HG03039 (cell line): Measurements from ENCODE around the gene HOXB3.

ENCODE experiments used
- ATAC-seq: cut with Tn5 transposase; IDR thresholded peaks from one replicate; pipeline ENCODE4 v1.9.1; 2021; ENCODE audit warnings: mild to moderate bottlenecking, moderate library complexity; ENCODE audit not compliant: unreplicated experiment

Gene HOXB3

DNA sequence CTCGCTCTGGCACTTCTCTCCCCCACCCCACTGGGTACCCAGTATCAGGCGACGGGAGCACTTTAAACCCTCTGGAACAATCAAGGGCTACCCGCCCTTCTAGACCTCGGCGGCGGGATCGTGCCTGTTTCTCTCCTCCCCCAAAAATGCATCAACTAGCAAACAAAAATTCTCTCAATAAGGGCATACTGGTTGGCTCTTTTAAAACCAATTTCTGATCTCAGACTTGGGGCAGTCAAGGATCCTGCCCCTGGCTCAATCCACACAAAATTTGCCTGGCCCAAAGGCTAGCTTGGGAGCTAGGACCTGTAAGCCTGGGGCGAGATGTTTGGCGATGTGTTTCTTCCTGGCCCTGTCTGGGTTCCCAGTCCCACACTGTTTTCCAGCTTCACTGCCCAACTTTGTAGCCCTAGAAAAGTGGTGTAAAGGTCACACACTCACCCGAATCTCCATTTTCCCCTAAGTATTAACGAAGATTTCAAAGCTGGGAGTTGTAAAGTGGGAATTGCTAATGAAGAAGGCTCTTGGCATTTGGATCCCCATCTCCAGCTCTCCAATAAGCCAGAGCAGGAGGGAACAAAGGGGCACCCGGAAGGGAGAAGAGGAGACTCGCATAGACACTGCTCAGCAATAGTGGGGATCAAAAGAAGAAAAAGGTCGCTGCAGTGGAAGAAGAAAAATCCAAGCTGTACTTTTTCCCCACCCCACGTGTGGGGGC lies 30.8 kb downstream of the HOXB3 start:
- ATAC-seq: no peak

GRCh38 chr17:48558831-48559121 lies 31.3 kb downstream of the HOXB3 start:
- ATAC-seq: no peak

- ATAC-seq: no peak
Measured at GRCh38 chr17:48558057-48558830, 31.8 kb downstream of the HOXB3 start.

DNA sequence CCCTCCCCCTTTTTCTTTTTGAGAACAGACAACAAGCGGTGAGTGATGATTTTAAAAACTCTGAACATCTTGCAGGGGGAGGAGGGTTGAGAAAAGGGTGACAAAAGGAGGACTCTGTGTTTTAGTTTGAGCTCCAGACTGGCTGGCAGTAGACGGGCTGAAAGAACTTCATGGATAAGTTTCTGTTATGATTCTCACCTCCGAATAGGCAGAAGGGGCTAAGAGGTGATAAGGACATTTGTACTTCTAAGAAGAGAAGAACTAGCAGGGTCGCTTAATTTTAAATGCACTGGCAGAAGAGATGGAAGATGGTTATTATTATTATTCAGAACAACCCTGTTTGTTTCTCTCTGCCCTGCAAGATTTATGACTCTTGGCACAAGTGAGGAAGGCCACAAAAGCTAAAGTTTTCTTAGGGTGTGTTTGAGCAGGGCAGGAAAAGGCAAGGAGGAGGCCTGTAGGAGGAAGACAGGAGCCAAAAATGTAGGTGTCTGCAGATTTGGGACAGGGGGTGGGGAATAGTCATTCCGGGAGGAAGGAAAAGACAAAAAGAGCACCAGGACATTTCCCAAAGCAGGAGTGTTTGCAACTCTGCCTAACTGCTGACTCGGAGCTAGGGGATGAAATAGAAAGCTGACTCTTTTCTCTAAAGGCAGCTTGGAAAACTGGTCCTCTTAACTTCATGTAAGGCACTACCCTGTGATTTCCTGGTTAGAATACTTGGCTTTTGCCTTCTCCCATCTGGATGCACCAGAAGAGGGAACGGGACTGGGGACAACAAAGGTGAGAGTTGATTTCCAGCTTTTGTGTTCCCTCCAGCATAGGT lies 33.3 kb downstream of the HOXB3 start:
- no peak for ATAC-seq

DNA sequence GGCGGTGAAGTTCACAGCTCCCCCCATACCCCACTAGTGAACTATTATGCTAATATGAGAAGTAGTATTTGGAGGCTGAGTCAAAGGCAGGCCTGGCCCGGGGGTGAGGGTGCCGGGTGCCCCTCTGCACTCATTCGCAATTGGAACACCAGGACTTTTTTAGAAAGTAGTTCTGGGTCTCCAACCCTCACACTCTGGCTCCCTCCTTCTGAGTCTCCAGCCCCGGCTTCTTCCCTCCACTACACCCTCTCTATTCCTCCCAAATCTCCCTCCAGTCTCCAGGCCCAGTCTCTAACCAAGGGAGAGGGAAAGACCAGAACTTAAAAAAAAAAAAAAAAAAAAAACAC lies 33.8 kb downstream of the HOXB3 start:
- ATAC-seq: no peak

DNA sequence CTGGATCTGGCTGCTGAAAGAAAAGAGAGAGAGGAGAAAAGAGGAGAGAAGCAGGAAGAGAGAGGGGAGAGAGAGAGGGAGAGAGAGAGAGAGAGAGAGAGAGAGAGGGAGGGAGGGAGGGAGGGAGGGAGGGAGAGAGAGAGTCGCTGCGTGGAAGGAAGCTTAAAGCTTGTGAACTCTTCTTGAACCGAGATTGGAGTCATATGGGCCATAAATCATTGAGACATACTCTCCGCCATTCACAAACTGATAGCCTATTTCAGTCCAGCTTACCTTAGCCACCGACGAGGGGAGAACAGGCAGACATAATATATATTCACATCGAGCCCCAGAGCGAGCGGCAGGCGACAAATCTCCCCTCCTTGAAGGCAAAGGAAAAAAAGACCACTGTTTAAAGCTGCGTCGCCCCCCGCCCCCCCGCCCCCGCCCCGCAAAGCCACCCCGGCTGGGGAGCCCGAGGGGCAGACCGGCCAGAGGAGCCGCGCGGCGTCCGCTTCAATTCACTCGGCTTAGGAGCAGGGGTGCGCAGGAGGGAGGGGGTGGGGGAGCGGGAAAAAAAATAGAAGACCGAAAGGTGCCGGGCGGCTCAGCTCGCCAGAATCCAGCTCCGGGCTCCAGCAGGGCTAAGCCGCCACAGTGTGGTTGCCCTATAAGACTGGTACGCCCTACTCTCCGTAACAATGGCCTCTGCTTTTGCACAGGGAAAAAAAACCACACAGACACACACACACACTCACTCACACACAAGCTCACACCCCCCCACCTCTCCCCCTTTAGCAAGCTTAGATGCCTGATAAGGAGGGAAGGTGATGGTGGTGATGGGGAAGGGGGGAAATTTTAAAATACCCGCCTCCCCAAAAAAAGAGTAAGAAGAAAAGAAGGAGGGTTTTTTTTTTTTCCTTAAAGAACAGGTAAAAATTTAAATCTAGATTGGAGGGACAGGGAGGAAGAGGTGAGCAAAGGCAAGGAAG lies 34.5 kb downstream of the HOXB3 start:
- no peak for ATAC-seq

- ATAC-seq: no peak
Measured at GRCh38 chr17:48554412-48555257, 35.4 kb downstream of the HOXB3 start.

DNA sequence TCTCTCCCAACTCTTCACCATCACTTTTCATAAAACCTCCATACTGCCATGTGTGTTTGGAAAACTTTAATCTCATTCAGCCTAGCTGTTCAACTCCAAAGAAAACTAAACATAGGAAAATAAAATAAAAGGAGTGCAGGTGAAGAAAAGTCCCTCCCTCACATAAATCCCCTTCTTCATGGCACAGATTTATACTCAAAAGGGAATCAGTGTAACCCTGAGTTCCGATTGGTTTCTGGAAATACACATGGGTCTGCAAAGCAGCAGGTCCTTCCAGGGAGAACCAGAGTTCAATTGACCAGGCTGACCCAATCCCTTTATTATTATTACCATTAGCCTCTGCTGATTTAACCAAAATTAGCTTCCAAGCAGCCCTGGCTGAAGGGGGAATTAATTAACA lies 36.2 kb downstream of the HOXB3 start:
- no peak for ATAC-seq

- ATAC-seq: no peak
Measured at GRCh38 chr17:48553190-48553547, 36.9 kb downstream of the HOXB3 start.

DNA sequence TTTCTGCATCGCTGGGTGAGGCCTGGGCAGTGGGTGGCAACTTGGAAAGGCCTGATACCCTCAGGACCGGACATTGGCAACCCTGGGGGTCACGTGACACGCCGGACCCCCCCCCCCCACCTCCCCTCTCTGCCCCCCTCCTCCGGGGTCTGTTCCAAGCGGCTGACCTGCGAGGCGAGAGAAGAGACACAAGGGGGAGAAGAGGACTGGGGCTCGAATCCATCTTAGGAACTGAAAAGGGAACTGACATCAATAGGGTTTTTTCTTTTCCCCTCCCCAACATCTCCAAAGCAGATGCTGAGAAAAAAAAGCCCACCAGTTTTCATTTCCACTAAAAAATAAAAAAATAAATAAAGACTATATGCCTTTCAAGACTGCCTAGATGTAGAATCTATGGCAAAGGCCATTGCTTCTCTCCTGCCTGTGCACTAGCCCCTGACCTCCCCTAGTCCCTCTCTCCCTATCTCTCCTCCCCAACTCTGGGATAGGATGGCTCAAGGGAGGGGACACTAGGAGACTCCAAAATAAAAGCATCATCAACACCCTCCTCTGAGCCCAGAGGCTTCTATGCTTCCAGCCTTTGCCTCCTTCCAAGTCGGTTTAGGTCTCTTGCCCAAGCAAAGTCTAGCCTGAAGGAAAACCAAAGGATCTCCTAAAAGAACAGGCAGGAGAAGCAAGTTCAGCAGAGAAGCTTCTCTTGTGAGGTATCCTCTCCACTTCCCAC lies 37.4 kb downstream of the HOXB3 start:
- no peak for ATAC-seq

DNA sequence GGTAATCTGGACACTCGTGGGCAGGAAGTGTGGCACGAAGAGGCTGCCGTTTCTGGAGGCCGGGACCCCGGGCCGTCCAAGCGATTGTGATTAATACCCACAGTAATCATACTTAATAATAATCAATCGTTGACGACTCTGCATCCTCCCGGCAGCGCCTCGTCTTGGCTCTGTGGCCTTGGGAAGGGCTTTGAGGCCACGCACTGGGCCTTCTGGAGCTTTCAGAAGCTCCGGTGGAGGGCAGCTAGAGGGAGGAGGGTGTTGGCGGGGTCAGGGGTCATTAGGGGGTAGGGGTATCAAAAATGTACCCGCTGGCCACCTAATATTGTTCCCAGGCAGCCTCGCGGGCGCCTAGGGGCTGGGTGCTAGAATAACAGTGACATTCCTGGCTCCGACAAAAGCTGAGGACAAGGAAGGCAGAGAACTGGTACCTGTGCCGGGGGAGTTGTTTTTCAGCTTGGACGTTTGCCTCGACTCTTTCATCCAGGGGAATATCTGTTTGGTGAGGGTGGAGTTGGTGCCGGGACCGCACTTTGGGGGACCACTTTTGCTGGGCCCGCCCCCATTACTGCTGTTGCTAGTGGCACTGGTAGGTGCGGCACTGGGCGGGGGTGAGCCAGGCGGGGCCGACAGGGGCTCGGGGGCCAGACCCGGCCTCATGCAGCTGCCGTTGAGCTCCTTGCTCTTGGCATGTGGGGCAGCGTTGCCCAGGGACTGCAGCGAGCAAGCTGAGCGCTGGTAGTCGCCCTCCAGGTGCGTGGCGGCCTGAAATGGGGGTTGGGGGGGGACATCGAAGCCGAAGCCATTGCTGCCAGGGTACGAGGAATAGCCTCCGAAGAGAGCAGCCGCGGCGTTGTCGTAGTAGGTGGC lies 38.2 kb downstream of the HOXB3 start:
- ATAC-seq: no peak

GRCh38 chr17:48551214-48551555 lies 38.9 kb downstream of the HOXB3 start:
- ATAC-seq: no peak

GRCh38 chr17:48550502-48551213 lies 39.4 kb downstream of the HOXB3 start:
- ATAC-seq: no peak

- ATAC-seq: no peak
Measured at GRCh38 chr17:48549914-48550501, 40.0 kb downstream of the HOXB3 start.

- no peak for ATAC-seq
Measured at GRCh38 chr17:48549281-48549630, 40.8 kb downstream of the HOXB3 start.

GRCh38 chr17:48548523-48549280 lies 41.3 kb downstream of the HOXB3 start:
- no peak for ATAC-seq
